GM23338 (cell line): ENCODE measurements around the gene DENND4B. TPM values are rescaled to one million over a fixed set of nuclear protein-coding genes. Genes with fewer than 3 reads are reported as not detected.

Experiments
- ATAC-seq: fragments of 200-7000 bp; cut with Tn5 transposase; 3 replicates; pipeline ENCODE4 v1.9.1; 2020
- DNase-seq: peaks from one replicate; pipeline ENCODE4 v3.0.0-alpha.2; 2015; ENCODE audit warnings: low spot score
- H2AFZ ChIP-seq: fragments of 200-600 bp; sonication (generic); 2 replicates; pipeline ENCODE4 v1.8.0; 2016; ENCODE audit warnings: antibody characterized with exemption, mild to moderate bottlenecking, moderate library complexity
- H3F3A ChIP-seq: fragments of 200-600 bp; sonication (generic); replicated peaks from 2 replicates; pipeline ENCODE4 v1.8.0; 2017; ENCODE audit warnings: antibody characterized with exemption, mixed run types, low read depth
- H3K27ac ChIP-seq: fragments of 200-600 bp; sonication (generic); 2 replicates; pipeline ENCODE4 v1.6.1; 2016; ENCODE audit warnings: low read depth
- H3K27me3 ChIP-seq: fragments of 200-600 bp; sonication (generic); 2 replicates; pipeline ENCODE4 v1.8.0; 2016; ENCODE audit warnings: mild to moderate bottlenecking, mixed run types, moderate library complexity; ENCODE audit not compliant: insufficient read depth
- H3K36me3 ChIP-seq: fragments of 200-600 bp; sonication (generic); 2 replicates; pipeline ENCODE4 v1.8.0; 2016; ENCODE audit warnings: mild to moderate bottlenecking; ENCODE audit not compliant: insufficient read depth
- H3K4me1 ChIP-seq: fragments of 200-600 bp; sonication (generic); 2 replicates; pipeline ENCODE4 v1.8.0; 2016; ENCODE audit warnings: mild to moderate bottlenecking, moderate library complexity; ENCODE audit not compliant: insufficient read depth
- H3K4me2 ChIP-seq: fragments of 200-600 bp; sonication (generic); 2 replicates; pipeline ENCODE4 v1.7.1; 2017; ENCODE audit warnings: mixed run types
- H3K4me3 ChIP-seq: fragments of 200-600 bp; sonication (generic); 2 replicates; pipeline ENCODE4 v1.6.1; 2016; ENCODE audit warnings: mixed run types
- H3K79me2 ChIP-seq: fragments of 200-600 bp; sonication (generic); replicated peaks from 2 replicates; pipeline ENCODE4 v1.8.0; 2017; ENCODE audit warnings: mild to moderate bottlenecking; ENCODE audit not compliant: insufficient read depth
- H3K9me2 ChIP-seq: fragments of 200-600 bp; sonication (generic); 2 replicates; pipeline ENCODE4 v1.8.0; 2017; ENCODE audit not compliant: insufficient read depth
- H4K20me1 ChIP-seq: fragments of 200-600 bp; sonication (generic); replicated peaks from 2 replicates; pipeline ENCODE4 v1.8.0; 2017; ENCODE audit warnings: mild to moderate bottlenecking; ENCODE audit not compliant: insufficient read depth
- H3K27ac Mint-ChIP-seq: 2 replicates; pipeline ENCODE4 v1.8.0; 2020; ENCODE audit warnings: inconsistent platforms, mild to moderate bottlenecking, moderate library complexity, mixed read lengths
- H3K27me3 Mint-ChIP-seq: 3 replicates; pipeline ENCODE4 v1.8.0; 2022; ENCODE audit warnings: low read depth, mild to moderate bottlenecking, moderate library complexity, mixed read lengths, inconsistent platforms; ENCODE audit not compliant: insufficient read depth, poor library complexity
- H3K36me3 Mint-ChIP-seq: 3 replicates; pipeline ENCODE4 v1.8.0; 2021; ENCODE audit warnings: low read depth, mild to moderate bottlenecking, inconsistent platforms, moderate library complexity, mixed read lengths
- H3K4me1 Mint-ChIP-seq: 3 replicates; pipeline ENCODE4 v1.8.0; 2020; ENCODE audit warnings: mild to moderate bottlenecking, inconsistent platforms, mixed read lengths
- H3K4me3 Mint-ChIP-seq: 3 replicates; pipeline ENCODE4 v1.8.0; 2021; ENCODE audit warnings: moderate library complexity, mild to moderate bottlenecking, inconsistent platforms, mixed read lengths
- H3K9me3 Mint-ChIP-seq: 3 replicates; pipeline ENCODE4 v1.8.0; 2020; ENCODE audit warnings: moderate library complexity, mild to moderate bottlenecking, inconsistent platforms, mixed read lengths
- CREB1 ChIP-seq: fragments of 250-450 bp; sonication (Bioruptor Pico); IDR thresholded peaks from 2 replicates; pipeline ENCODE4 v1.5.0; 2020; ENCODE audit warnings: low read depth, mild to moderate bottlenecking, moderate library complexity
- CTCF ChIP-seq, 2 experiments: fragments of 200-600 bp in 1 of 2; sonication (generic) in 1 of 2; conservative IDR thresholded peaks; 2 replicates each; pipeline versions ENCODE4 v1.5.1 to v1.6.1; 2016 to 2017; ENCODE audit warnings: antibody characterized with exemption in 2 of 2, low read depth in 2 of 2, mild to moderate bottlenecking in 2 of 2, moderate library complexity in 1 of 2
- ETS1 ChIP-seq: IDR thresholded peaks from 2 replicates; pipeline ENCODE4 v1.6.1; 2016; ENCODE audit warnings: antibody characterized with exemption
- EZH2 ChIP-seq: fragments of 200-600 bp; sonication (generic); IDR thresholded peaks from one replicate; pipeline ENCODE4 v1.8.0; 2017; ENCODE audit warnings: antibody characterized with exemption, mild to moderate bottlenecking, low read depth; ENCODE audit not compliant: unreplicated experiment
- EZH2phosphoT487 ChIP-seq: fragments of 200-600 bp; sonication (generic); IDR thresholded peaks from one replicate; pipeline ENCODE4 v1.8.1; 2018; ENCODE audit warnings: antibody characterized with exemption; ENCODE audit not compliant: unreplicated experiment
- JUNB ChIP-seq: IDR thresholded peaks from one replicate; pipeline ENCODE4 v1.6.1; 2016; ENCODE audit warnings: antibody characterized with exemption; ENCODE audit not compliant: unreplicated experiment
- NANOG ChIP-seq: IDR thresholded peaks from 2 replicates; pipeline ENCODE4 v1.6.1; 2016; ENCODE audit warnings: antibody characterized with exemption, borderline replicate concordance
- POLR2AphosphoS5 ChIP-seq: IDR thresholded peaks from 2 replicates; pipeline ENCODE4 v1.6.1; 2016; ENCODE audit warnings: antibody characterized with exemption, low read depth
- REST ChIP-seq: IDR thresholded peaks from one replicate; pipeline ENCODE4 v1.6.1; 2018; ENCODE audit warnings: antibody characterized with exemption; ENCODE audit not compliant: unreplicated experiment
- STAT1 ChIP-seq: IDR thresholded peaks from one replicate; pipeline ENCODE4 v1.6.1; 2016; ENCODE audit warnings: antibody characterized with exemption; ENCODE audit not compliant: unreplicated experiment
- ZNF114 ChIP-seq: fragments of 250-450 bp; sonication (Bioruptor Pico); IDR thresholded peaks from 2 replicates; pipeline ENCODE4 v1.5.0; 2020; ENCODE audit warnings: mild to moderate bottlenecking, moderate library complexity
- ZNF331 ChIP-seq: fragments of 250-450 bp; sonication (Bioruptor Pico); IDR thresholded peaks from 2 replicates; pipeline ENCODE4 v1.5.0; 2020; ENCODE audit warnings: low read depth, mild to moderate bottlenecking, moderate library complexity
- ZNF462 ChIP-seq: fragments of 250-450 bp; sonication (Bioruptor Pico); IDR thresholded peaks from 2 replicates; pipeline ENCODE4 v1.5.0; 2020; ENCODE audit warnings: mild to moderate bottlenecking, moderate library complexity
- polyA plus RNA-seq: library from polyadenylated mRNA; unstranded; fragments of >200 nt; fragmentation: Nextera tagmentation; extraction: Ambion mirVana; gene quantifications from 2 replicates; pipeline ENCODE4 v1.2.1, GENCODE V29; 2016
- total RNA-seq: library from RNA; depleted of rRNA; stranded (reverse); fragments of >200 nt; shearing (Covaris generic); gene quantifications from 2 replicates; pipeline ENCODE4 v1.2.3, GENCODE V29; 2014

Gene DENND4B
- total and polyA plus RNA-seq, 2 experiments from 2014 or later: 29.4 to 57.0 TPM

DNA sequence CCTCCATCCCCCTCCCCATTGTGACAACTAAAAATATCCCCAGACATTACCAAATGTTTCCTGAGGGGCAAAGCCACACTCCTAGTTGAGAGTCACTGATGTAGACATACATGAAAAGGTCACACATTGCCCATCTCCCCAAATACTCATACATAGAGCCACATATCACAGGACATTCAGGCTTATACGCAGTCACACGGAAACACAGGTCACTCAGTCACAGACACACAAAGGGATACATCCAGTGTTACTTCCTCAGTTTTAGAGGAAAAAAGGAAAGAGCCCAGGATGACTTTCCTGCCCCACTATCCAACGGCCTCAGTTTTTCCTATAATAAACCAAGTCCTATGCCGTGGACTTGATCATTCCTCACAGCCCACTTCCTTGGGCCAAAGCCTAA, 14.9 kb upstream of the DENND4B start:
- H3K9me2 ChIP-seq: no peaks in the 10 kb centered on the region
- Mint-ChIP-seq H3K4me1 (peaks cover 51% of the 10 kb centered on the region), H3K9me3 (peaks cover 7% of the 10 kb centered on the region; the same call in 2 of the 3 replicates), H3K27me3 (peaks cover 26% of the 10 kb centered on the region), H3K4me3 (peak overlapping the region; percentile 81), H3K27ac (peak overlapping the region; percentile 96), H3K36me3 (peaks cover 49% of the 10 kb centered on the region)
- H3K4me1 ChIP-seq: peaks cover 46% of the 10 kb centered on the region
- H3K36me3 ChIP-seq: peaks cover 14% of the 10 kb centered on the region
- no peak overlapping the region for H2AFZ ChIP-seq
- peak overlapping the region; percentile 83 for H3K4me3 ChIP-seq
- H3K27ac ChIP-seq: peak overlapping the region; percentile 80
- ATAC-seq (no peak), DNase-seq (no peak)
- H3K79me2 ChIP-seq: peaks cover 62% of the 10 kb centered on the region
- H4K20me1 ChIP-seq: peaks cover 9% of the 10 kb centered on the region
- peaks cover 49% of the 10 kb centered on the region for H3F3A ChIP-seq
- TF ChIP-seq ZNF462 (CRISPR knock-in tag) (no peak), CTCF (conservative IDR thresholded peaks at IDR 0.05; ENCODE audit: low read depth in 2 of 2) (no peak), EZH2phosphoT487 (no peak), ZNF331 (CRISPR knock-in tag) (no peak), STAT1 (no peak), ZNF114 (CRISPR knock-in tag) (no peak), NANOG (no peak), POLR2AphosphoS5 (no peak), EZH2 (no peak), JUNB (no peak), REST (no peak), CREB1 (no peak), ETS1 (no peak)
- H3K4me2 ChIP-seq: peak overlapping the region; percentile 97
- H3K27me3 ChIP-seq: no peaks in the 10 kb centered on the region
